Posterior cingulate gyrus (tissue), 11 donors: ENCODE measurements around the gene RNF217.

Experiments
- DNase-seq, 10 donors: peaks; one replicate each; pipeline versions ENCODE4 v3.0.0 to v3.0.0-alpha.2; 2020 to 2021; ENCODE audit warnings: mixed read lengths in 3 of 10
- intact Hi-C: fragments of 100-400 bp; cut with DNase I; formaldehyde crosslinking; loops from one replicate; pipeline ENCODE4 v1.15.1; 2023

RNF217 gene

DNA sequence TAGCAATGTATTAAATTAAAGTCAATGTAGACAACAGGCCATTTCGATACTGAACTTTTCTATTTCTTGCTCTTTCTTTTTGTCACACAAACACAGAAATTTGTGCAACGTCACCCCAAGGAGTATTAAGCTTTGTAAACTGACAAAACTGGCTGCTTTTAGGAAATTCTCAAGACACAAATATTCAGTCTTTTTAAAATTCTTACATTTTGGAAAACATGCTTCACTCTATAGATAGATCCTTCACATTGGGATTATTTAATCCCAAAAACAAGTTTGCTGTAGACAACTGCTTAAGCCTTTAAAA is 121.4 kb downstream of the RNF217 start:
- intact Hi-C loops: no loop called here
- DNase-seq: no peak

DNA sequence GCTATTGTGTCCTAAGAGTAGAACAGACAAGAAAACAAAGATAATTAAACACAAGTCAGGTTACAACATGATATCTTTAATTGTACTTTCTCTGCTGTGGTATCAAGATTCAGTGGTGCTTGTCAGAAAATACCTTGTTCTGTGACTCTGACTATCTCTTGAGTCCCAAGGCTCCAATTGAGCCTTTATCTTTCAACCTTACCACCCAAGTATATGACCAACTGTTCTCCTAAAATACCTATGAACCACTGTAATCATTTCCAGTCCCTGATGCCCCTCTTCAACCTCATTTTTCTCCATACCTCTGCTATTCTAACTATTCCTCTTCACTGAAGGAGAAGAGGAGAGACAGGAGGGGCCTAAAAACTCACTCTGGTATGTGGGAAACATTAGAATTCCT is 124.5 kb downstream of the RNF217 start:
- DNase-seq: no peak
- intact Hi-C loops: no loop called here

DNA sequence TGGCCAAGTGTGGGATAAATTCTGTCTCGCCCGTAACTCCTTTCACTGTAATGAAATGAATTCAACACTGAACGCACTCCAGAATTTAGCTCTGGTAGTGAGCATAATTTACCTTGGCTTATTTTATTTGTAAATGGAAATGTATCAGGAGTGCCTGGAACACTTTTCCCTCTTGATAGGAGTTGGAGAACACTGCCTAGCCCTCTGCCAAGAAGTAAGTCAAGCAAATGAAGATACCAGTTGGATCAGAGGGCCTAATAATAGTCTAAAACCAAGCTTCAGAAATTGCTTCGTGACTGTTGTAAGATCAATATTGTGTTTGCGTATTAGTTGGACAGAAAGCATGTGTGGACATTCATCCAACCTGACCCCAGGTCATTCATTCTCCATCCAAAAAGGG is 126.7 kb downstream of the RNF217 start:
- intact Hi-C loops: no loop called here

DNA sequence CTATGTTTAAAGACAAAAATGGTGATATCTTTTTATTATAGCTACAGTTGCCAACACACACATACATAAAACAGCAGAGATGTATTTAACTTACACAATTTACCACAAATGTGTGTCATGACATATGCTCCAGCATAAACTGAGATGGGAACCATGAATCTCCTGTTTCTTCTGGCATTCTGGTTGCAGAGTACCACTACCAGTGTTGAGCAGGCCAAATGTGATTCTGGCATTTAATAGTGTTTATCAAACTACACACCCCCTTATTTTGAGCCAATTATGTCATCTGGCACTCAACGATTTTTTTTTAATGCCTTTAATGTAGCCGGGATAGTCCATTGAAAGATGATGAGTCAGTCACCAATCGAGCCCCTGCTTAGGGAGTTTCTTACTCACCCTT is 132.3 kb downstream of the RNF217 start:
- DNase-seq: no peak
- intact Hi-C loops: no loop called here

More for the DNA sequence above, 126.7 kb downstream of the RNF217 start:
- DNase-seq: no peak

DNA sequence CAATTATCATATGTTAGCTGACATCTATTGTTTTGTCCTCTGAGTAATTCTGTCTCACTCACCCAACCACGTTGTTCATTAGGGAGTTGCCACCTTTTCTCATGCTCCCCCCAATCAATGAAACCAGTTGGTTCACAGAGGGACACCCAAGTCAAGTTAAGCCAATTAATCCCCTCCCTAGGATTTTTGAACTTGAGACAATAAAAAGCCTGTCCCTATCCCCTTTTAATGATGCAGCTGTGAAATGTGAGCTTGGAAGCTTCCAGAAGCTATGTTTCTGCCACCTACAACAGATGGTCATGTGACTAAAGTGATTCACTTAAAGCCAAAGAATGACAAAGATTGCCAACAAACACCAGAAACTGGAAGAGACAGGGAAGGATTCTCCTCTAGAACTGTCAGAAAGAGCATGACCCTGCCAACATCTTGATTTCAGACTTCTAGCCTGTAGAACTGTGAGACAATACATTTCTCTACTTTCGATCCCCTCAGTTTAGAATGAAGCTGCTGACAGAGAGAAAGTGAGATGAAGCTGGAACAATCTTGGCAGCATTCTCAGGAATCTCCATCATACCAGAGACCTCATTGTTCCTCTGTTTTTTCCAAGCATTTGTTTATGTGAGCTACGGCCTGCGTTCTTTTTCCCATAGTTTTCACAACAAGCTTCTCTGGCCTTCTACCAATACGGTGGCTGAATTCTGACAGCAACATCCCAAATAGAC is 133.5 kb downstream of the RNF217 start:
- peak in 1 of 10 donors; percentile 15 for DNase-seq
- intact Hi-C loops: loop anchor here (5.0 kb wide), 1 partner anchor 133 kb away; the partner anchor contains the start of gene RNF217

DNA sequence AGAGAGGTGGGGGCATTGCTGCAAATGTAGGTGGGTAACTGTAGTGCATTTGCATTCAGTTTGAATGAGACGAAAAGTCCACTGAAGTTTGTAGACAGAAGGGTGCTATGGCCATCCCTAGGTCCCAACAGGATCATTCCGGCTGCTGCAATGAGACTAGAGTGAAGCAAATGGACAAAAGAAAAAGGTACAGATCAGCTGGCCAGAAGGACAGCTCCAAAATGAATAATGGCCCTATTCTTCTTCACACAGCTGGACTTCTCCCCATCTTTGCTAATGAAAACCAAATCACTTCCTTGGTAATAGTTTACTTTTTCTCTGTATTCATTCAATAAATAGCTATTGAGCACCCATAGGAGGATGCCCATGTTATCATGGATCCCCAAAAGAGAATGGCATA is 134.9 kb downstream of the RNF217 start:
- intact Hi-C loops: loop anchor here (5.0 kb wide), 1 partner anchor 135 kb away; the partner anchor contains the start of gene RNF217
- no peak for DNase-seq

DNA sequence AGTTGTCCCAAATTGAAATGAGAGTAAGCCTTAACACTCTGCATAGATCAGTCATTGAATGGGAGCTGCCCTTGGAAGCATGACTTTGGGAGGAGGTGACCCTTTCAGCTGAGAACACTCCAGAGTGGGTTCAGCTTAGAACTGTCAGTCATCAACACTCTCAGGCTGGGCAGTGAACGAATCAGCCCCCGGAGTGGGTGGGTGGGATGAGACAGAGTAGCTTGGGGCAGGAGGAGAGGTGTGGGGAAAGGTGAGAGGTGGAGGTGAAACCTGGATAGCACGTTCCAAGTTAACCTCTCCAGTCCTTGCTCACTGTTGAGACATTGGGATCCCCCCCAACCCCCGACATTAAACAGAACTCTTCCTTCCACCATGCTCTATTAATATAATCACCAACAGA is 136.0 kb downstream of the RNF217 start:
- DNase-seq: no peak
- intact Hi-C loops: loop anchor here (5.0 kb wide), 1 partner anchor 136 kb away; the partner anchor contains the start of gene RNF217

DNA sequence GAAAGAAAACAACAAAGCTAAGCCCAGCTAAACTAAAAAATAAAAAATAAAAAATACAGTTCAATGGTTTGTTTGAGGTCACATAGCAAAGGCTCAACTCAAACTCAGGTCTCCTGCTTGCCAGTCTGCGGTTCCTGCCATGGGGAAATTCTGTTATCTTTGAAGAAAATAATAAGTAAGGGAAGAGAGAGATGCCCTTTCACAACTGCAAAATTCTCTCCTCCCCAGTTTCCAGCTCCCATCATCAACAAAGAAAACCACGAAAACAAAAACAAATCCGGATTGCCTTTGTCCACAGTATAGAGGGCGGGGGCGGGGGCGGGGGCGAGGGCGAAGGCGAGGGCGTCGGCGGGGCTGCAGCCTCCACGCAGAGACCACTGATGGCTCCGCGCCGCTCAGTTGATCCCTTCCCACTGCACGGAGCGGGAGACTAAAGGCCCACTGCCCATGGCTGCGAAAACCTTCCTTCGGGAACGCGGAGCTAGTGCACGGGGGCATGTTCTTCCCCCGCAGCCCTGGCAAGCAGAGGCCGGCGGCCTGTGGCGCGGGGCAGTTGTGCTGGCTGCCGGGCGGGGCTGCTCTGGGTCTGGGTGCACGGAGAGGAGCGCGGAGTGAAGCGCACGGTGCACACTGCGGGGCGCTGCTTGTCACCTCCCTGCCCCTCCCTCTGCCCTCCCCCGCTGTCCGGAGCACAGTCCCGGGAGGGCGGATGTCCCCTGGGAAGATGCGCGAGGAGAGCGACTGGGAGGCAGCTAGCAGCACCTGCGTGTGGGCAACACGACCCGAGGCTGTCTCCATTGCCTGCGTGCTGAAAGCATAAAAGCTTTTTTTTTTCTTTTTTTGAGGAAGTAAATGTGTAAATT is 137.2 kb downstream of the RNF217 start:
- intact Hi-C loops: loop anchor here (5.0 kb wide), 1 partner anchor 137 kb away; the partner anchor contains the start of gene RNF217
- DNase-seq: peak; percentile 40 to 97 (median 72)

DNA sequence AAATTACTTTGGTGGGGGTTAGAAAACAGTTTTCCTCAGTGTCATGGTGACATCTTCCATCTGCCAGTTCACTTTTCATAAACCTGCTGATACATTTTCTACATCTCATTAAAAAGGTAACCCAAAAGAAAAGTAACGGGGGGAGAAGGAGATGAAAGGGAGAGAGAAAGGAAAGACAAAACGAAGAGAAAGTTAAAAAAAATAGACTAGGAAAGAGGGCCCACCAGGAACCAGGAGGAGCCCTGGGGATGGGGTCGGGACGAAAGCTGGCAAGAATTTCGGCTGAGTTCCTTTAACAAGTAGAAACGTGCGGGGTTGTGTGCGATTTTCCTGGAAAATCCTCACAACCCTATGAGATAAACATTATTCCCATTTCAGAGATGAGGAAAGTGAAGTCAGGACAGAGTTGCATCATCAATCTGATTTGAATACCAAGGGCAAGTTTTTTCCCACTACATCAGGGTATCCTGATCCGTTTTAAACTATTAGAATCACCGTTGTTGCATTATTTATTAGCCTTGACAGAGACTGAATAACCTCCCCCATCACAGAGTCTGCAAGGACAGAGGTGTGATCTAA is 137.9 kb downstream of the RNF217 start:
- no peak for DNase-seq
- intact Hi-C loops: no loop called here

DNA sequence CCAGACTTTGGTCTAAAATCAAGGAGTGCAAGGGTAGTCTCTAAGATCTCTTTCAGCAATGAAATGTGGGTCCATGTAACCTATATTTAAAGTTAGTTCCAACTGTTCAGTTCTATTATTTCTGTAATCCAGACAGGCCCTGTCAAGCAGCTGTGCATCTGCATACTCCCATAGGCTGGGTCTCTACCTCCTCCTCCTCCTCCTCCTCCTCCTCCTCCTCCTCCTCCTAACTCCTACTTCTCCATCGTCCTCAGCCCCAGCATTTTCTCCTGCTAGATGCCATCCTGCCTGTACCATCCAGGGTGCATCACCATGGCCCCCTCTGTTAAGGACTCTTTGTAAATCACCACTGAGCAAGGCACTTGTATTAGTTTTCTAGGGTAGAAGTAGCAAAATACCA is 138.9 kb downstream of the RNF217 start:
- no peak for DNase-seq
- intact Hi-C loops: no loop called here

DNA sequence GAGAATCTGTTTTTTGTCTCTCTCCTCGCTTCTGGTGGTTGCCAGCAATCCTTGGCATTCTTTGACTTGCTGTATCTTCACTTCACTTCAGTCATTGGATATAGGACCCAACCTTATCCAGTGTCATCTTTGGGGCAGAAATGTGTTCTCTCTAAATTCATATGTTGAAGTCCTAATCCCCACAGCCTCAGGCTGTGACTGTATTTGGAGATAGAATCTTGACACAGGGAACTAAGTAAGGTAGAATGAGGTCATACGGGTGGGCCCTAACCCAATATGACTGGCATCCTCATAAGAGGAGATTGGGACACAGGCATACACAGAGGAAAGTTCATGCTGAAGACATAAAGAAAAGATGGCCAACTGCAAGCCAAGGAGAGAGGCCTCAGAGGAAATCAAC is 139.4 kb downstream of the RNF217 start:
- no peak for DNase-seq
- intact Hi-C loops: no loop called here

DNA sequence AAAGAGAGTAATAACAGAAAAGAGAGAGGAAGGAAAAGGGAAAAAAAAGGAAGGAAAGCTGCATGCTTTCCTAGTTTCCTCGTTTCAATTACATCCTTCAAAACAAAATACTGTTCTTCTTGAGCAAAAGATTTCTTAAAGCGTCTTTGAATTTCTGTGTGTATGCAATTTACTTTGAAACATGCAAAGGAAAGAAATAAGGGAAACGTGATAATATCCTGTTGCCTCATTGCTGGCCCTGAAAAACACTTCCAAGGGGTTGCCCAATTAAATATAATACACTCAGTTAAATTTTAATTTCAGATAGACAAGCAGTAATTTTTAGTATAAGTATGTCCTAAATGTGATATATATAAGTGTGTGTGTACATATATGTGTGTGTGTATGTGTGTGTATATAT is 140.2 kb downstream of the RNF217 start:
- DNase-seq: no peak
- intact Hi-C loops: no loop called here

DNA sequence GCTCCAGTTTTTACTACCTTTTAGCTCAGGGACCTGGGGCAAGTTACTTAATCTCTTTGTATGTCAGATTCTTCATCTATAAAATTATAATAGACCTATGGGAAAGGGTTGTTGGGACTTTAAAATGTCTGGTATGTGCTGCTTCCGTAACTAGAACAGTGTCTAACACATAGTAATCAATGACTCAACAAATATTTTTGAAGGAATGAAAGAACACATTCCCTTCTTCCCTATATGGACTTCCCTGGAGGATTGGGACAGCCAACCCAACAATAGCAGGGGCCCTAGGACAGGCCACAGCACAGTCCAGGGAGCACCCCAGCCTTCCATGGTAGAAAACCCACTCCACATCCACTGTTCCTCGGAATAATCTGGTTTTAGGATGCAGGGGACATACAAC is 140.7 kb downstream of the RNF217 start:
- no peak for DNase-seq
- intact Hi-C loops: no loop called here

DNA sequence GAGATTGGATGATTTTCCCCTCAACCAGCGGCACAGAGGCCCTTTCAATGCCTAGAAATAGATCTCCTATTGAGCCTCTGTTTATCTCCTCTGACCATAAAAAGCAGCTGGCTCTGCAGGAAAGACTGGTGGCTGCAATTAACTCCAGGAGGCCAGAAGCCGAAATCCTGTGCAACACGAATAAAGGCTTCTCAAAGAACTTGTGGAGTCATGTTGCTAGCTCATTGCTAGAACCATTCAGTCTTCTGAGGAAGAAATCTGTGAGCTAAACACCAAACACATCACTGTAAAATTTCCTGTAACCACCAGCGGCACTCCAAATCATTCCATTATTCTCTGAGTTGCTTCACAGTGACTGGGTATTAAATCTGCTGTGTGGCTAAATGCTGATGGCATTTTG is 142.2 kb downstream of the RNF217 start:
- intact Hi-C loops: no loop called here
- DNase-seq: no peak

DNA sequence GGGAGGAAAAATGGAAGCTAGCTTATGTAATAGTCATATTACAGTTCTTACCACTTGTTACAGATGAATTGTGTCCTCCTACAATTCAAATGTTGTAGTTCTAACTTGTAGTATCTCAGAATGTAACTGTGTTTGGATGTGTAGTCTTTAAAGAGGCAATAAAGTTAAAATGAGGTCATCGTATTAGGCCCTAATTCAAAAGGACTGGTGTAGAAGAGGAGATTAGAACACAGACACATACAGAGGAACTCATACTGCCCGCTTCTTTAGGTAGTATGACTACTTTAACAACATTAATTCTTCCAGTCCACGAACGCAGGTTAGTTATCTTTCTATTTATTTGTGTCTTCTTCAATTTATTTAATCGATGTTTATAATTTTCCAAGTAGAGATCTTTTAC is 144.8 kb downstream of the RNF217 start:
- intact Hi-C loops: no loop called here
- no peak for DNase-seq

DNA sequence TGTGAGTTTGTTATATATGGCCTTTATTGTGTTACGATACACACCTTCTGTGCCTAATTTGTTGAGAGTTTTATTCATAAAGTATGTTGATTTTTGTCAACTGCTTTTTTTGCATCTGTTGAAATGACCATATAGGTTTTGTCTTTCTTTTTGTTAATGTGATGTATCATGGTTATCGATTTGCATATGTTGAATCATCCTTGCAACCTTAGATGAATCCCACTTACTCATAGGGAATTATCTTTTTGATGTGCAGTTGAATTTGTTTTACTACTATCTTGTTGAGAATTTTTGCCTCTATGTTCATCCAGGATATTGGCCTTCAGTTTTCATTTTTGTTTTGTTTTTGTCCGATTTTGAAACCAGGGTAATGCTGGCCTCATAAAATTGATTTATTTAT is 145.7 kb downstream of the RNF217 start:
- DNase-seq: no peak
- intact Hi-C loops: no loop called here

DNA sequence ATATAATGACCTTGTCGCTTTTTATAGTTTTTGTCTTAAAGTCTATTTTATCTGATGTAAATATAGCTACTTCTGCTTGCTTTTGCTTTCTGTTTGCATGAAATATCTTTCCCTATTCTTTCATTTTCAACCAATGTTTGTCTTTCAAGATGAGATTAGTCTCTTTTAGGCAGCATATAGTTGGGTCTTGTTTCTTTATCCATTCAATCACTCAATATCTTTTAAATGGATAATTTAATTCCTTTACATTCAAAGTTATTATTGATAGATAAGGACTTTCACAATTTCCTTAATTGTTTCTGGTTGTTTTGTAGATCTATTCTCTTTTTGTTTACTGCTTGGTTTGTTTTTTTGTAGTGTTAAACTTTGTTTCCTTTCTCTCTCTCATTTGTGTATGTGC is 147.8 kb downstream of the RNF217 start:
- intact Hi-C loops: no loop called here
- DNase-seq: no peak

DNA sequence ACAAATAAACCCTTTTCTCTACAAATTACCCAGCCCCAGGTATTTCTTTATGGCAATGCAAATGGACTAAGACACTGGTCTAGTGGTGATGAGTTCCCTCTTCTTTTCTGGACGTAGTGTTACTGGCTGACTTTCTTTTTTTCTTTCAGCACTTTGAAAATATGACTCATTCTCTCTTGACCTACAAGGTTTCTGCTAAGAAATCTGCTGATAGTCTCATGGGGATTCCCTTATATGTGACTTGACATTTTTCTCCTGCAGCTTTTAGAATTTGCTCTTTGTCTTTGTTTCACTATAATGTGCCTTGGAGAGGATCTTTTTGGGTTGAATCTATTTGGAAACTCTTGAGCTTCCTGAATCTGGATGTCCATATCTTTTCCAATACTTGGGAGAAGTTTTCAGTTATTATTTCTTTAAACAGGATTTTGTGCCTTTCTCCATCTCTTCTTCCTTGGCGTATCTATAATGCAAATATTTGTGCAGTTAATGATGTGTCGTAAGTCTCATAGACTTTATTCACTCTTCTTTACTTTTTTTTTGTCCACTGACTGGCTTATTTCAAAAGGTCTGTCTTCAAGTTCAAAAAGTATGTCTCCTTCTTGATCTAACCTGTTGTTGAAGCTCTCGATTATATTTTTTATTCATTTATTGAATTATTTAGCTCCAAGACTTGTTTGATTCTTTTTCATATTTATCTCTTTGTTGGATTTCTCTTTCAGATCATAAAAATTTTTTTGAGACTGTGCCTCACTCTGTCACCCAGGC is 149.2 kb downstream of the RNF217 start:
- DNase-seq: no peak
- intact Hi-C loops: no loop called here

DNA sequence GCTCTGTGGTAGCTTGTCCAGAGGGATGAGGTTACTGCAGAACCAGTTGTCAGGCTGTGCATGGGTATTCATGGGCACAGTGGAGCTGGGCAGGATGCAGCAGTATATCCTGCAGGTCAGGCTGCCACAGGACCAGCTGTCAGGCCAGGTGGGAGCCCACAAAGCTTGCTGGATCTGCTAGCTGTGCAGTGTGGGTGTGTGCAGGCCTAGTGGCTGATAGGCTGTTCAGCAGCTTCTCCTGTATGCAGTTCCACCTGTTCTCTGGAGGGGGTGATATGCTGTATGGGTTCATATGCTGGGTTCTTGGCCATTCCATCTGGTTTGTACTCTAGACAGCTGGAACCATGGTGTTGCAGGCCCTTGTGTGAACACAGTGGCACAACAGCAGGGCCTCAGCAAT is 150.7 kb downstream of the RNF217 start:
- DNase-seq: peak in 1 of 10 donors; percentile 74
- intact Hi-C loops: no loop called here

DNA sequence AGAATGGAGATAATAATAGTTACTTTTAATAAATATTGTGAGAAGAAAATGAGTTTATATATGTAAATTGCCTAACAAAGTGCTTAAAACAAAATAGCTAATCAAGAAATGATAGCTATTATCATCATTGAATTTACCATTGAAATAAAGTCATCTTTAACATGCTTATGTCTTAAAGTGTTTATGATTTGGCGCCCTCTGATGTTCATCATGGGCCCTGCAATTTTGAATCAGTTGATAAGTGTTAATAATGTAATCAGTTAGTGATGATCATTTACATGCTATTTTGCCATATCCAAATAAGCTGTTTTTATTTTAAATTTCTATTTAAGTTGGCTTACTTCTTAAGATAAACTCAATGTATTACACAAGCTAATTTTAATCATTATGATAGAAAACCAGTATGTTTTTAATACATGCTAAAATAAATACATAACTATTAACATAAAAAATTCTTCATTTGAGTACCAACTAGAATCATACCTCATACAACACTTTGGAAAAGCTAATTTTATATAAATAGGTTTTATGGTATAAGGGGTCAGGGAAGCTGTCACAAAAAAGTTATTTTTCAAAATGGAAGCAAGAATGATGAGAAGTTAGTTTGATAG is 152.1 kb downstream of the RNF217 start:
- intact Hi-C loops: loop anchor here (1.0 kb wide), 1 partner anchor 244 kb away; no protein-coding TSS in a partner anchor
- DNase-seq: peak in 4 of 10 donors; percentile 31 to 68 (median 62)
